SH-SY5Y (cell line): ENCODE measurements around the gene SPEF1.

Experiments used
- GATA2 ChIP-seq: IDR thresholded peaks from 2 replicates; pipeline ENCODE4 v1.6.1; 2011; ENCODE audit warnings: mild to moderate bottlenecking, low read depth, low read length
- GATA3 ChIP-seq: IDR thresholded peaks from 2 replicates; pipeline ENCODE4 v1.6.1; 2011; ENCODE audit warnings: low read depth, mild to moderate bottlenecking, low read length, moderate library complexity

- TF ChIP-seq GATA2 (no peak), GATA3 (no peak)
Observed at GRCh38 chr20:3821996-3822395, 40.7 kb upstream of the SPEF1 start.
